B cell (primary cell): ENCODE measurements around the gene HOXC9. TPM values are rescaled to one million over a fixed set of nuclear protein-coding genes. Genes with fewer than 3 reads are reported as not detected.

Experiments used
- ATAC-seq: fragments of 200-7000 bp; cut with Tn5 transposase; one replicate; pipeline ENCODE4 v1.10.0; 2021; ENCODE audit warnings: low read depth, mild to moderate bottlenecking, moderate number of reproducible peaks, moderate library complexity
- CTCF ChIA-PET: fragments of 350-600 bp; sonication (Branson Sonifier 250); formaldehyde crosslinking; loops from one replicate; lab custom pipeline; 2021; ENCODE audit warnings: antibody characterized with exemption, inconsistent platforms; lab: Charles Lee
- POLR2A ChIA-PET: fragments of 350-600 bp; sonication (Branson Sonifier 250); formaldehyde crosslinking; loops from one replicate; lab custom pipeline; 2021; ENCODE audit warnings: antibody characterized with exemption; lab: Charles Lee
- DNase-seq: peaks from one replicate; pipeline ENCODE4 v3.0.0; 2013
- H2AFZ ChIP-seq: 2 replicates; pipeline ENCODE4 v1.6.1; 2012; ENCODE audit warnings: mild to moderate bottlenecking, low read depth, low read length; ENCODE audit not compliant: insufficient read depth, poor library complexity, severe bottlenecking
- H3K27ac ChIP-seq, 2 donors: 1 replicate in 1 of 2; 2 replicates in 1 of 2; pipeline ENCODE4 v1.5.1; 2012 to 2013; ENCODE audit warnings: low read length in 2 of 2, mild to moderate bottlenecking in 2 of 2, moderate library complexity in 1 of 2
- H3K27me3 ChIP-seq, 4 experiments: fragments of 200-600 bp in 1 of 4; sonication (generic) in 1 of 4; replicated peaks in 1 of 4; 1 replicate in 2 of 4; 2 replicates in 2 of 4; pipeline versions ENCODE4 v1.6.1 to v1.7.0; 2013 to 2016; ENCODE audit warnings: low read length in 3 of 4, mild to moderate bottlenecking in 2 of 4, mixed read lengths in 1 of 4, moderate library complexity in 1 of 4; ENCODE audit not compliant: insufficient read depth in 4 of 4, control insufficient read depth in 3 of 4; ENCODE audit errors: control extremely low read depth in 1 of 4
- H3K36me3 ChIP-seq, 2 experiments: replicated peaks in 1 of 2; 1 replicate in 1 of 2; 2 replicates in 1 of 2; pipeline versions ENCODE4 v1.6.1 to v1.7.1; 2013; ENCODE audit warnings: low read length in 1 of 2; ENCODE audit not compliant: insufficient read depth in 2 of 2, control insufficient read depth in 1 of 2; ENCODE audit errors: control extremely low read depth in 1 of 2, extremely low read depth in 1 of 2
- H3K4me1 ChIP-seq, 2 donors: fragments of 200-600 bp in 1 of 2; sonication (generic) in 1 of 2; 1 replicate in 1 of 2; 2 replicates in 1 of 2; pipeline versions ENCODE4 v1.5.1 to v1.6.1; 2013 to 2017; ENCODE audit warnings: low read length in 2 of 2; ENCODE audit not compliant: control insufficient read depth in 2 of 2, insufficient read depth in 2 of 2
- H3K4me2 ChIP-seq: replicated peaks from 2 replicates; pipeline ENCODE3; 2012; ENCODE audit warnings: mild to moderate bottlenecking, low read depth, low read length; ENCODE audit not compliant: poor library complexity, severe bottlenecking
- H3K4me3 ChIP-seq, 5 experiments: fragments of 200-600 bp in 1 of 5; sonication (generic) in 1 of 5; 1 replicate in 3 of 5; 2 replicates in 2 of 5; pipeline versions ENCODE4 v1.5.1 to v1.7.0; 2011 to 2016; ENCODE audit warnings: low read length in 4 of 5, mild to moderate bottlenecking in 4 of 5, low read depth in 2 of 5, control low read depth in 1 of 5, moderate library complexity in 1 of 5; ENCODE audit not compliant: insufficient read depth in 1 of 5; ENCODE audit errors: control extremely low read depth in 1 of 5, extremely low read depth in 1 of 5
- H3K79me2 ChIP-seq: fragments of 200-600 bp; sonication (generic); one replicate; pipeline ENCODE4 v1.6.0; 2016; ENCODE audit warnings: low read length; ENCODE audit not compliant: control insufficient read depth, insufficient read depth
- H3K9ac ChIP-seq: fragments of 200-600 bp; sonication (generic); 2 replicates; pipeline ENCODE4 v1.6.1; 2017; ENCODE audit warnings: mild to moderate bottlenecking, low read length, moderate library complexity
- H3K9me3 ChIP-seq, 3 donors: one replicate each; pipeline versions ENCODE4 v1.6.1 to v1.7.1; 2013; ENCODE audit warnings: low read length in 2 of 3; ENCODE audit not compliant: control insufficient read depth in 2 of 3, insufficient read depth in 1 of 3; ENCODE audit errors: control extremely low read depth in 1 of 3
- H4K20me1 ChIP-seq: 2 replicates; pipeline ENCODE4 v1.6.0; 2012; ENCODE audit warnings: mild to moderate bottlenecking, low read length; ENCODE audit not compliant: insufficient read depth, control insufficient read depth, poor library complexity, severe bottlenecking
- H3K27ac Mint-ChIP-seq: one replicate; pipeline ENCODE4 v1.8.0; 2021; ENCODE audit warnings: mixed read lengths
- H3K27me3 Mint-ChIP-seq: one replicate; pipeline ENCODE4 v1.8.0; 2021; ENCODE audit warnings: mixed read lengths
- H3K4me1 Mint-ChIP-seq: one replicate; pipeline ENCODE4 v1.8.0; 2021; ENCODE audit warnings: mixed read lengths
- H3K4me3 Mint-ChIP-seq: one replicate; pipeline ENCODE4 v1.8.0; 2021; ENCODE audit warnings: mixed read lengths
- H3K9me3 Mint-ChIP-seq: one replicate; pipeline ENCODE4 v1.8.0; 2022; ENCODE audit warnings: mixed read lengths; ENCODE audit not compliant: insufficient read depth
- CTCF ChIP-seq: fragments of 200-600 bp; IDR thresholded peaks from one replicate; pipeline ENCODE4 v1.8.0; 2022; ENCODE audit warnings: antibody characterized with exemption, mild to moderate bottlenecking
- EZH2 ChIP-seq: IDR thresholded peaks from 2 replicates; pipeline ENCODE4 v1.6.1; 2012; ENCODE audit warnings: borderline replicate concordance, low read depth, mild to moderate bottlenecking, moderate library complexity, low read length; ENCODE audit not compliant: insufficient read depth, poor library complexity, severe bottlenecking
- WGBS: methylation state at CpG from one replicate; pipeline ENCODE4 v1.1.5; 2013; ENCODE audit warnings: missing lambda C conversion rate; ENCODE audit not compliant: insufficient coverage; 5-methylcytosine and 5-hydroxymethylcytosine counted together
- intact Hi-C: fragments of 100-400 bp; cut with micrococcal nuclease; formaldehyde crosslinking; loops from one replicate; pipeline ENCODE4 v1.10.0; 2022
- polyA plus RNA-seq: library from polyadenylated mRNA; depleted of rRNA; stranded (reverse); fragments of >200 nt; gene quantifications from 2 replicates; pipeline ENCODE4 v1.2.3, GENCODE V29; 2012
- total RNA-seq, 2 donors: library from RNA; stranded (reverse); fragments of 120-200 nt in 1 of 2; gene quantifications; 1 replicate in 1 of 2; 2 replicates in 1 of 2; pipeline versions ENCODE4 v1.2.3 to v1.2.4, GENCODE V29; 2013 to 2022

The HOXC9 gene
- total and polyA plus RNA-seq, 2 donors (not counting 1 experiment from before 2014, with no cell fraction given): not detected

GRCh38 chr12:54025499-54026405 lies 25.8 kb downstream of the HOXC9 start:
- Histone ChIP-seq H3K4me3 (no peak overlapping the region), H3K4me1 (peaks cover 0 to 28% of the 10 kb centered on the region in 2 donors), H2AFZ (no peak overlapping the region), H3K27me3 (peaks cover 0 to 93% (median 81%) of the 10 kb centered on the region in 4 experiments), H4K20me1 (no peaks in the 10 kb centered on the region), H3K9me3 (peaks cover 0 to 17% (median 0%) of the 10 kb centered on the region in 3 donors), H3K9ac (no peak overlapping the region), H3K27ac (no peak overlapping the region), H3K79me2 (no peaks in the 10 kb centered on the region), H3K36me3 (no peaks in the 10 kb centered on the region), H3K4me2 (no peak overlapping the region)
- 33% methylated on average over 4 of the region's 7 CpGs for WGBS
- Mint-ChIP-seq H3K9me3 (no peaks in the 10 kb centered on the region), H3K4me3 (no peak overlapping the region), H3K27ac (no peak overlapping the region), H3K27me3 (peaks cover 75% of the 10 kb centered on the region), H3K4me1 (peaks cover 11% of the 10 kb centered on the region)
- intact Hi-C loops: no loop called here
- no peak for TF ChIP-seq EZH2
- no peak for TF ChIP-seq CTCF
- DNase-seq (no peak), ATAC-seq (no peak)
- ChIA-PET POLR2A (no interaction called here), CTCF (interaction anchor here (0.7 to 2.7 kb wide), 4 partner anchors 20 to 370 kb away, joined by 3 to 12 read pairs (median 4); no protein-coding TSS in a partner anchor)
